ENCODE results near the gene KRT34.
"Not testable (repeated sequence)": the region's sequence is repeated elsewhere in the genome, so short reads cannot be mapped to it uniquely, and the experiment has no call there.

KRT34 gene

GRCh38 chr17:41383690-41384089 is 1.6 kb upstream of the KRT34 start:
- H4K20me1 ChIP-seq (ENCODE audit: low read depth, low read length) = no peaks in the 10 kb centered on the region
- no peak overlapping the region for H3K4me2 ChIP-seq (ENCODE audit: low read depth, low read length, poor library complexity, severe bottlenecking)
- no peaks in the 10 kb centered on the region for H3K79me2 ChIP-seq (ENCODE audit: insufficient read depth, low read length)
- no peaks in the 10 kb centered on the region for H3K9me2 ChIP-seq (replicated peaks; ENCODE audit: insufficient read depth, low read length)
- H3K27me3 ChIP-seq (ENCODE audit: low read length) = 0 out of 2 replicates have a peak, but pooled peaks cover 3% of the 10 kb centered on the region
- TF ChIP-seq, protein P1, sequence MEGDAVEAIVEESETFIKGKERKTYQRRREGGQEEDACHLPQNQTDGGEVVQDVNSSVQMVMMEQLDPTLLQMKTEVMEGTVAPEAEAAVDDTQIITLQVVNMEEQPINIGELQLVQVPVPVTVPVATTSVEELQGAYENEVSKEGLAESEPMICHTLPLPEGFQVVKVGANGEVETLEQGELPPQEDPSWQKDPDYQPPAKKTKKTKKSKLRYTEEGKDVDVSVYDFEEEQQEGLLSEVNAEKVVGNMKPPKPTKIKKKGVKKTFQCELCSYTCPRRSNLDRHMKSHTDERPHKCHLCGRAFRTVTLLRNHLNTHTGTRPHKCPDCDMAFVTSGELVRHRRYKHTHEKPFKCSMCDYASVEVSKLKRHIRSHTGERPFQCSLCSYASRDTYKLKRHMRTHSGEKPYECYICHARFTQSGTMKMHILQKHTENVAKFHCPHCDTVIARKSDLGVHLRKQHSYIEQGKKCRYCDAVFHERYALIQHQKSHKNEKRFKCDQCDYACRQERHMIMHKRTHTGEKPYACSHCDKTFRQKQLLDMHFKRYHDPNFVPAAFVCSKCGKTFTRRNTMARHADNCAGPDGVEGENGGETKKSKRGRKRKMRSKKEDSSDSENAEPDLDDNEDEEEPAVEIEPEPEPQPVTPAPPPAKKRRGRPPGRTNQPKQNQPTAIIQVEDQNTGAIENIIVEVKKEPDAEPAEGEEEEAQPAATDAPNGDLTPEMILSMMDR (IDR thresholded peaks at IDR 0.05; ENCODE audit: insufficient read depth, low read length, poor library complexity, severe bottlenecking) = no peak
- H3K27ac ChIP-seq (ENCODE audit: low read depth, low read length) = no peak overlapping the region
- H3K9ac ChIP-seq (ENCODE audit: low read length) = no peak overlapping the region
- no peaks in the 10 kb centered on the region for H3K9me3 ChIP-seq (ENCODE audit: insufficient read depth, low read length)
- H3K36me3 ChIP-seq (ENCODE audit: low read length) = no peaks in the 10 kb centered on the region
- no peak overlapping the region for H2AFZ ChIP-seq (ENCODE audit: low read depth, low read length, severe bottlenecking)
- no peaks in the 10 kb centered on the region for H3F3A ChIP-seq (ENCODE audit: insufficient read depth)
- no peak overlapping the region for H3K4me3 ChIP-seq (ENCODE audit: insufficient read depth, low read length, poor library complexity, severe bottlenecking)

- no peaks in the 10 kb centered on the region for H3K9me2 ChIP-seq (replicated peaks; ENCODE audit: insufficient read depth, low read length)
- H3K9me3 ChIP-seq (ENCODE audit: insufficient read depth, low read length) = no peaks in the 10 kb centered on the region
- TF ChIP-seq EZH2phosphoT487 (conservative IDR thresholded peaks at IDR 0.05; ENCODE audit: low read length) = no peak
- TF ChIP-seq, protein P1 (IDR thresholded peaks at IDR 0.05; ENCODE audit: insufficient read depth, low read length, poor library complexity, severe bottlenecking) = no peak
- H3K79me2 ChIP-seq (ENCODE audit: insufficient read depth, low read length) = no peaks in the 10 kb centered on the region
- H3K9ac ChIP-seq (ENCODE audit: low read length) = no peak overlapping the region
- H3K4me2 ChIP-seq (ENCODE audit: low read depth, low read length, poor library complexity, severe bottlenecking) = no peak overlapping the region
- H3K27me3 ChIP-seq (ENCODE audit: low read length) = 0 out of 2 replicates have a peak, but pooled peaks cover 3% of the 10 kb centered on the region
- H2AFZ ChIP-seq (ENCODE audit: low read depth, low read length, severe bottlenecking) = no peak overlapping the region
- H3F3A ChIP-seq (ENCODE audit: insufficient read depth) = no peaks in the 10 kb centered on the region
- no peaks in the 10 kb centered on the region for H3K36me3 ChIP-seq (ENCODE audit: low read length)
- no peaks in the 10 kb centered on the region for H4K20me1 ChIP-seq (ENCODE audit: low read depth, low read length)
- no peak overlapping the region for H3K4me3 ChIP-seq (ENCODE audit: insufficient read depth, low read length, poor library complexity, severe bottlenecking)
- H3K27ac ChIP-seq (ENCODE audit: low read depth, low read length) = no peak overlapping the region
Measured at GRCh38 chr17:41382394-41382793, 288 bp upstream of the KRT34 start.

GRCh38 chr17:41380091-41380490 is 2.0 kb downstream of the KRT34 start:
- H3K79me2 ChIP-seq (ENCODE audit: insufficient read depth, low read length); H3K36me3 ChIP-seq (ENCODE audit: low read length); H3K4me3 ChIP-seq (ENCODE audit: insufficient read depth, low read length, poor library complexity, severe bottlenecking); H3F3A ChIP-seq (ENCODE audit: insufficient read depth); H3K9me3 ChIP-seq (ENCODE audit: insufficient read depth, low read length); H3K27me3 ChIP-seq (ENCODE audit: low read length); H3K4me2 ChIP-seq (ENCODE audit: low read depth, low read length, poor library complexity, severe bottlenecking); H3K9me2 ChIP-seq (replicated peaks; ENCODE audit: insufficient read depth, low read length); H2AFZ ChIP-seq (ENCODE audit: low read depth, low read length, severe bottlenecking); H3K27ac ChIP-seq (ENCODE audit: low read depth, low read length); H4K20me1 ChIP-seq (ENCODE audit: low read depth, low read length); H3K9ac ChIP-seq (ENCODE audit: low read length): not testable (repeated sequence)

DNA sequence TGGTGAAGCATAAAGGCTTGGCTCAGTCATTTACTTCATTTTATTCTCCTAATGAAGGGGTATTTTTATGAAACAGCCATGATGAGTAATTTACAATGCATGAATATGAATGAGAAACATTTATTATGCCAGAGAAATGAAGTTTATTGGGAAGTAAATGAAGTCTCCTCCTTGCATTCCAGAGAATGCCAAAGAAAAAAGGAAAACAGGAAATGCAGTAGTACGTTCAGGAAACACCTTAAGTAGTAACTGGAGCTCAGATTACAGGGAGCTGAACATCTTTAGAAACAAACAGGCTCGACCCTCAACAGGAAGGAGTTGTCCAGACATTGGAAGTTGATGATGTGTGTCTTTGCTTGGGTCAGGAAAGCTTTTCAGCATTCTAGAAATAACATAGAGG is 4.6 kb downstream of the KRT34 start:
- H3K79me2 ChIP-seq (ENCODE audit: insufficient read depth, low read length) = no peaks in the 10 kb centered on the region
- no peak overlapping the region for H3K9ac ChIP-seq (ENCODE audit: low read length)
- no peaks in the 10 kb centered on the region for H4K20me1 ChIP-seq (ENCODE audit: low read depth, low read length)
- no peaks in the 10 kb centered on the region for H3K36me3 ChIP-seq (ENCODE audit: low read length)
- no peak overlapping the region for H3K4me3 ChIP-seq (ENCODE audit: insufficient read depth, low read length, poor library complexity, severe bottlenecking)
- H3F3A ChIP-seq (ENCODE audit: insufficient read depth) = no peaks in the 10 kb centered on the region
- no peak overlapping the region for H3K27ac ChIP-seq (ENCODE audit: low read depth, low read length)
- no peak overlapping the region for H3K4me2 ChIP-seq (ENCODE audit: low read depth, low read length, poor library complexity, severe bottlenecking)
- no peaks in the 10 kb centered on the region for H3K27me3 ChIP-seq (ENCODE audit: low read length)
- H3K9me2 ChIP-seq (replicated peaks; ENCODE audit: insufficient read depth, low read length) = no peaks in the 10 kb centered on the region
- H3K9me3 ChIP-seq (ENCODE audit: insufficient read depth, low read length) = no peaks in the 10 kb centered on the region
- TF ChIP-seq, protein P1 (IDR thresholded peaks at IDR 0.05; ENCODE audit: insufficient read depth, low read length, poor library complexity, severe bottlenecking) = no peak
- TF ChIP-seq EZH2phosphoT487 (conservative IDR thresholded peaks at IDR 0.05; ENCODE audit: low read length) = no peak
- no peak overlapping the region for H2AFZ ChIP-seq (ENCODE audit: low read depth, low read length, severe bottlenecking)
